CD1c-positive myeloid dendritic cell (primary cell): ENCODE data around the gene KMO.

Source experiments
- DNase-seq: peaks from one replicate; pipeline ENCODE4 v3.0.0-alpha.2; 2016; ENCODE audit errors: extremely low spot score

KMO gene

GRCh38 chr1:241532162-241532531 lies at the start of gene KMO:
Gene KMO, plus strand, starts transcription at chr1:241532378. Its CDS starts 67 bp downstream, at chr1:241532445.
- DNase-seq, result peak; percentile 64

DNA sequence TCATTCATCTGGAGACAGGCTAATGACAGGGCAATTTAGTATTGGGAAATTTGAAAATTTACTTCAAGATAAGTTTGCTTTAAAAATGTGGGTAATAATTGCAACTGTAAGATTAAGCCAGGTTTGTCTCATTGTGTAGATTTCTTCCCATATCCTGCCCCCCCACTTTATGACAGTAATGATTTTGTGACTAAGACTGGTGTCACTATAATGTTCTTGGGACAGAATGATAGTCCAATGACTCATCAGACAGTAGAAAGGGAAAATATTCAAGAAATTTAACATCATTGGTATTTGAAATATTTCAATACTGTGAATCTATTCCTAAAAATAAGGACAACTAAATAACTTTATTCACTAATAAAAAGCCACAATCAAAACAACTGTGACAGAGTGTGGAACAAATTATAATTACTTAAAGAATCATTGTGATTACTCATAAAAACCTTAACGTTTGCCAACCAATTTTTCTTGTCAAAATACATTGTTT lies 49.4 kb upstream of the KMO start:
- no peak for DNase-seq

DNA sequence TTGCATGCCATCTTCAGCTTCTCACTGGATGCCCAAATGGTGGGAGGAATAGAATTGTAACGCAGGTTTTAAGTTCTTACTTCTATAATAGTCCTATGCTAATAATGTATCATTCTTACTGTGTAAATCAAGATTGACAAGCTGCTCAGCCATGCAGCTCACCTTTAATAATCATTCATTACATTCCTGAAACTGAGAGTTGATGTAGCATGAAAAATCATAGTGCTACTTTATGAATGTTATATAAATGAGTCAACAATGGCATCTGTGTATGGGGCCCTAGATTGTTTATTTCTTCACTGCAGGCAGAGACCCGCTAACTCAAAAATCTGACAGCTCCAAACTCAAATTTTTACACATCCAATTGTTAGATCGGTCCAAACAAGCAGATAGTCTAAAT lies 47.0 kb upstream of the KMO start:
- DNase-seq, result no peak

- no peak for DNase-seq
Observed at GRCh38 chr1:241485554-241485992, 46.6 kb upstream of the KMO start.

DNA sequence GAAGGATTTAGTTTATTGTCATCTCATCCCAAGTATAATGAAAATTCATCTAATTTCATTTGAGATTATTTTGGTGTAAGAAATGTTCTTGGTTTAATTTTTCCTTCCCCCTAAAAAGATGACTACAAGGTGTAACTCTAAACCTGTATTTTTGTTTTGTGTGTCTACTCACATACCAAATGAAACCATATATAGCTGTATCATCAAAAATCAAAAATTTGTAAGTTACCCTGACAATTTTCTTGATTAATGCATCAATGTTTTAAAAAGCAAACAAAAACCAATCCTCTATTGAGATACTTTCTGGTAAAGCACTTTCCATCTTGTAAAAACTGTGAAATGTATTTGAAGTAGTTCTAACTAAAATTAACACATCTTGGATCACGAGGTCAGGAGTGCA lies 43.4 kb upstream of the KMO start:
- DNase-seq, result no peak

DNA sequence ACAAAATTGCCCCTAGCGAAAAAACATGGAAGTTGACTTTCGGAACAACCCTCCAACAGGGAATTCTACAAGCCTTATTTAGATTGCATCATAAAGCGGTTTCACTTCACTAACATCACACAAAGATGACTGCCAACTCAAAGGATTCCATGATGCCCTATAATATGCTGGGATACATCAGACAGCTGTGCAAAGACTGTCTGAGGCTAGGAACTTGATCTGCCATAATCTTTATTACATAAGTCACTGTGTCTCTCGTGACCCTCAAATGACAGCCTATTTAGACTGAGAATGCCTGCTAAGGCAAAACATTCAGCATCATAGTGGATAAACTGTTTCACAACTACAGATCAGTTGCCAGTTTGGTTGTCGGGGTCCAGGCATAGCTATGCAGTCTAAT lies 36.4 kb upstream of the KMO start:
- DNase-seq, result no peak

DNA sequence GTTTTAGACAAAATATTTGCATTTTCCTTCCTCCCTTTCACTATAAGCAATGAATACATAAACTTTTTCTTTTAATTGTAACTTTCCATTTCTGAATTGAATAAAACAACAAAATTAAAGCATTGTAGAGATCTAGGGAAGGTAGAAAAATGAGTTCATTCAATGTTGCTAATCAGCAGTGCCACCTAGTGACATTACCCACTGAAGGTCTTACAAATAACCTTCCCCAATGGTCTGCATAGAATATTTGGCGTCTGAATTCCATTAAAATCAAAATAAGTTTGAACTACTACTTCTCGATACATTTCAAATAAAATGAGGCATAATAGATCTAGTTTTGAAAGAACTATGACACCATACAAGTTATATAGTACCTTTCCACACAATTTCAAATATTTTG lies 32.3 kb upstream of the KMO start:
- no peak for DNase-seq

DNA sequence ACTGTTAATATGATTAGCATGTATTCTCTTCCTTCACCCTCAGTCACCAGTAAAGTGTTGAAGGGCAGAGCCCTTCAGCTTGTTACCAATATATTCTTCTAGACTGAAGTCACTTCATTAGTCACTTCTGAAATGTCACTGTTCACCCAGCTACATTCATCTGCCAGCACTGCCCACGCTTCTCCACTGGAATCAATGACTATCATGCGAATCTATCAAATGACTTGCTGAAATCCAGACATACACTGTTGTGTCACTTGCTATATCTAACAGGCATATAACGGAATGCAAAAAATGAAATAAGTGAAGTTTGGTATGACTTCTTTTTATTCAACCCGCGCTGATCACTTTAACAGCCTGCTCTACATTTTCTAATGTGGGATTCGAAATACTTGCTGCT lies 28.7 kb upstream of the KMO start:
- DNase-seq, result no peak

DNA sequence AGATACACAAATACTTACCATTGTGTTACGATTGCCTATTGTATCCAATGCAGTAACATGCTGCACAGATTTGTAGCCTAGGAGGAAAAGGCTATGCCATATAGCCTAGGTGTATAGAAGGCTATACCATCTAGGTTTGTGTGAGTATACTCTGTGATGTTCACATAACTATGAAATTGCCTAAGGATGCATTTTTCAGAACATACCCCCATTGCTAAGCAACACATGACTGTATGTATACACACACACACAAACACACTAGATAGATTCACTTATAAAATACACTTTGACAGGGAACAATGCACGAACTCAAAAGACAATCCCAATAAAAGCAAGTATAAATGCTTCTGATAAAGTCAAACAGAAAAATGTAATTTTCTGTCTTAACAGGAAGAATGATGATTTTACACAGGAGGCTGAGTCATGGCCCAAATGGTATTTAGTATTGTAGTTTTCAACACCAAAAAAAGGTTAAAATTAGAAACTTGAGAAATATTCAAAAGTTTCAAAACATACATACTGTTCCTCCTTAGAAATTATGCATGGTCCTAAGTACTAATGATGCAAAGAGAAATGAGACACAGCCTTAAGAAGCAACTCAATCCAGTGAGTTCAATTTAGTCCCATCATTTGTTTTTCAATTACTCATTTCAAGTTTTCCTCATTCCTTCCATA lies 24.9 kb upstream of the KMO start:
- DNase-seq, result peak; percentile 11

- DNase-seq, result peak; percentile 11
Observed at GRCh38 chr1:241513378-241513777, 18.8 kb upstream of the KMO start.

DNA sequence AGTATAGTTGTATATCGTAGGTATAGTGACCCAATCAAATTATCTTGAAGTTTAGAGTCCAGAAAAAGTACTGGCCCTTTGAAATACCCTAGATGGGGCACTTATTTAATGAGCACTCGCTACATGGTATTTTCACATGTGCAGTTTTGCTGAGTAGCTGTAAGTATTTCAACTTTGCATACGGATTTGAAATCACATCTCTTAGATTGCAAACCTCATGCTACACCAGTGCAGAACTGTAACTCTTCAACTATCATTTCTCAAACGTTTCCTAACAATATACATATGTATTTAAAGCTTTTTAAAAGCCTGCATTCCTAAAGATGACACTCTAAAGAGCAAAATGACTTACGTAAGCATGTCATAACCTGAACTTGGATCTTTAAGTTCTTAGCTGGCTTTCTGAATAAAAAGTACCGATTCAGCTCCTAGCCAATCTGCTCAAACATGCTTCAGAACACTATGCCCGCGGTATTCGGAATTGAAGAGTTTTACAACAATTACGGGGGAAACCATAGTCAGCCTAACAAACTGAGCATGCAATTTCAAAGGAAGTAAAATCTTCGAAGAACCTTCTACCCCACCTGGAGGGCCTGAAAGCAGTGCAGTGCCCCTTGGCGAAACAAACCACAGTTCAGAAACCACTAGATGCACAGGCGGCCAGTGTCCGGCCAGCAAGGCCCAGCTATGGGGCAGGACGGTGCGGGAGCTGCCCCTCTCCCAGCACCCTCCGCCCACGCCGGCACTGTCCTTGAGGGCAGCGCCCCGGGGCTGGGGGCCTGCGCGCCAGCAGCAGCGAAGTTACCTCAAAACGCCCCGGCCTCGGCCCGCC lies 13.5 kb upstream of the KMO start:
- peak; percentile 55 for DNase-seq

DNA sequence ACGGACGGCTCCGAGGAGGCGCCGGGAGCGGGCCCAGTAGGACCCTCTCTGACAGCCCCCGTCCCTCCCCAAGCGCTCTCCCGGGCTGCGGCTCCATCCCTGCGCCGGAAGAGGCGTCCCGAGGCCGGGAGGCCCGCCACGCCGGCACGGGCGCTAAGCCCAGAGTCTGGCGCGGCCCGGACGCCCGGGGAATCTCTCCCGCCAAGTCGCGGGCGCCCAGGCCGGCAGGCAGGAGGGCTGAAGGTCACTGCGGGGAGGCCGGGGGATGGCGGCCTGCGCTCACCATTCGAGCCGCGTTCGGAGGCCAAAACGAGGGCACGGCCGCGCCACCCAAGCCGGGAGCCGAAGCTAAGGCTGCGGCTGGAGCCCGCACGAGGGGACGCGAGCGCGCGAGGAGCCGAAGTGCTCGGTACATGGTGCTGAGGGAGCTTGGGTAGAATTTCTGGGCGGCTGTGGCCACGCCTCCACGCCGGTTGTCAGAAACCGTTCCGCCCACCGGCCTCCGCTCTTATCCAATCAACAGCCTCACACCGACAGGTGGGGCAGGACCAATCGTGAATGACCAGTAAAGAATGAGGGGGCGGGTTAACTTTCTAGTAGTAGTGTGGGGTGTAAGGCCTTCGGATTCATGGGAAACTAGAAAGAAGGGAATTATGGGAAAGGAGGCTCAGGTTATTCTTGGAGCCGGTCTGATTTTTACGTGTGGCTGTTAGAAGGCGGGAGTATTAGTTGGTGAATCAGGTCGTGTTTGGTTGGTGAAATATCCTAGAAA lies 12.7 kb upstream of the KMO start, which contains the start of gene FH:
Gene FH, minus strand, starts transcription at position 448 of the 772 bp plus-strand sequence. Its CDS starts 33 bp downstream, at position 415.
- DNase-seq, result peak; percentile 98

DNA sequence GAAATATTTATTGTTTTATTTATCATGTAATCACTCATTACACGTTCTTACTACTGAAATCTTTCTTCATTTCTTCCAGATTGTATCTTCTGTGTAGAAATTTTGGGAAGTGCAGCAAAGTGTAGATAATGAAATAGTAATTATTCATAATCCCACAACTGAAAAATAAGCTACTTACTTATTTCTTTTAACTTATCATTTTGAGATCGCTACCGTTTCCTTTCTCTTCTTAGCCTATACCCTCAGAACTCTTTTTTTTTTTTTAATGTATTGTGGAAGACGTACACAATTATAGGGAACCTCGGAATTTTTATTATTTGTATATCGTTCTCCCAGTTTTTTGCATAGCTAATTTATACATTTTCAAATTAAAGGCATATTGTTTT lies 12.1 kb upstream of the KMO start:
- no peak for DNase-seq

DNA sequence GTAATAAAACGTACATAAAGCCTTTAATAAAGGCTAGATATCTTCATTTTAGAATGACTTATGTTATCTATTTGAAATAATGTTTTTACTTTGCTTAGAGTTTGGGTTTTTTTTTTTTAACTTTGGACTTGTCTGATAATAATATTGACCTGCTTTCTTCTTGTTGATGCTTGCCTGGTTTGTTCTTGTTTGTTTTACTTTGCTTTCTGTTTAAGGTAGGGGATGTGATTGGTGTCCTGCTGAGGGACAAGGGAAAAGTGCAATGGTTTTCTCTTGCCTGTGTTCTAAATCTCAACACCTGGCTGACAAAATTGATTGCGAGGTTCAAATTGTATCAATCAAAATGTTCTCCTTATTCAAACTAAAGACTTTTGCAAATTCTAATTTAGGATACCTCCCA lies 10.5 kb upstream of the KMO start:
- DNase-seq, result no peak

DNA sequence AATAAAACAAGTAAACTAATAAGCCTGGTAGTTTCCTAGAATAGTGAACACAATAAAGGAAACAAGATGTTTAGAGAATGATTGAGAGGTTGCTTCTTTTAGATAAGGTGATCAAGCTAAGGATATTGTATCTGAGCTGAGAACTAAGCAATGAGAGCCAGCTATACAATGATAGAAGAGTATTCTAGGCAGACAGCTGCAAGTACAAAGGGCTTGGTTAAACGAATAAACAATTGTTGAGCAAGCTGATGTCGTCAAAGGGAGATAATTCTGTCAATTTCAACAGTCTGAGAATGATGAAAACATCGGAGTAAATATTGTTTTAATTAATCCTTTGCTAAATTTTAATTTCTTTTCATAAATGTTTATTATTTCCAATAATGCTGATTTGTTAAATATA lies 7.2 kb upstream of the KMO start:
- no peak for DNase-seq

GRCh38 chr1:241527146-241527545 lies 5.0 kb upstream of the KMO start:
- no peak for DNase-seq

GRCh38 chr1:241531195-241532161 lies 700 bp upstream of the KMO start:
- DNase-seq, result peak; percentile 92

DNA sequence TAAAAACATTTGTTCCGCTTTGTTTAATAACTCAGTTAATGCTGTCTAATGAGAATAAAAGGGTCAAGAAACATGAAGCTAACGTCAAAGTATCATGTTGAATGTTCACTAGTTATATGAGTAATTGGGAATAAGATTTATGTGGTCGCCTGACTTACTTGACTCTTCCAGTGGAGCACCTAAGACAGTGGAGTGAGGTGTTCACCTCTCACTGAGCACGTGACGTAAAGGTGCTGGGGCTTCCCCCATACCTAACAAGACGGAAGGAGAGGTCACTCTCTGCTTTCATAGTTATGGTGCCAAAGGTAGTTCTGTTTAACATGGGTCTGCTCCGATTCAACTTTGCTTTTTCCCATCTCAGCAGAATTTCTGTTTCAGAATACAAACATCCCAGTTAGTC lies 686 bp downstream of the KMO start:
- peak; percentile 47 for DNase-seq

GRCh38 chr1:241533326-241534115 lies 1.3 kb downstream of the KMO start:
- peak; percentile 70 for DNase-seq

- DNase-seq, result no peak
Observed at GRCh38 chr1:241536304-241536703, 4.1 kb downstream of the KMO start.
